Activated CD8-positive, alpha-beta memory T cell treated with anti-CD3 and anti-CD28 coated beads, Interleukin-2, amount 50 U/mL, for 1 hour (primary cell): ENCODE data around the gene PROCA1.

Experiments used
- DNase-seq: peaks from one replicate; pipeline ENCODE4 v3.0.0-alpha.2; 2020; ENCODE audit errors: extremely low read depth

Gene PROCA1

GRCh38 chr17:28711723-28712031, at the start of gene PROCA1:
Gene PROCA1 (minus strand): TSS chr17:28711888. CDS start chr17:28711660, 228 bp downstream.
- DNase-seq, result no peak

DNA sequence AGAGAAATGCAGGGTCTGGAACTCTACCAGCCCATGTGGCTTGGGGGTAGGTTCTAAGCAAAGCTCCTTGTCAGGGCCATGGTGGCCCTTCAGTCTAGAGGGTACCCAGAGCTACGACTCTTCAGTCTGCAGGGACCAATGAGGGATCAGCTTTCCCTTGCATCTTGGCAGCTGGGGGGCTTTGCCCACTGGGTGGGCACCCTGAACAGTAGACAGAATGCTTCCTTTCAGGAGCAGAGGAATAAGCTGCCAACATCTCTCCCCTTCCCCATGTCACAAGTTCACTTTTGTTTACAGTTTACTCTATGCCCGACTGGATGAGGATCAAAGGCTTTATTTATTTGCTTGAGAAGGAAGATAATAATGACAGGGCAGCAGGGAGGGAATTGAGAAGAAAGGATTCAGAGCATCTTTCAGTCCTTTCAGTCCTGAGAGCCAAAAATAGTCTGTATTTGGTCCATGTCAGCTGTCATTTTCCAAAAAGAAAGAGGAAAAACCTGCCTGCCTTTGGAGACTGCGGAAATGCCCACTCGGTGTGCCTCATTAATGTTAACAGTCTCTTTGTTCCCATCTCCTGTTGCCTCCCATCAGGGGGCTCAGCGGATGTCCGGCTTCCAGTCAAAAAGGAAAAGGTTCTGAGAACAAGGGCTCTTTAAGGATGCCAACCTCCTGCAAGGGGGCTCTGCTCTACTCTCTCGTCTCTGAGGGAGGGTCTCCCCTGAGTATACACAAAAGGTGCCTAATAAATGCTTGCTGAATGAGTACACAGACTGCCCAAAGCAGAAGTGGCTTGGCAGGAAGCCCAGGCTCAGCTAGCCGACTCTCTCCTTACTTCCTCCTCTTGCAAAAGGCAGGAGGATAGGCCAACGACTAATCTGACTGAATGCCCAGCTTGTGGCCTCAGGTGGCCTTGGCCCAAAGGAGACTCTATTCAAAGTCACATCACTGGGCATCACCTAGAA, 49.2 kb upstream of the PROCA1 start:
- DNase-seq, result no peak

DNA sequence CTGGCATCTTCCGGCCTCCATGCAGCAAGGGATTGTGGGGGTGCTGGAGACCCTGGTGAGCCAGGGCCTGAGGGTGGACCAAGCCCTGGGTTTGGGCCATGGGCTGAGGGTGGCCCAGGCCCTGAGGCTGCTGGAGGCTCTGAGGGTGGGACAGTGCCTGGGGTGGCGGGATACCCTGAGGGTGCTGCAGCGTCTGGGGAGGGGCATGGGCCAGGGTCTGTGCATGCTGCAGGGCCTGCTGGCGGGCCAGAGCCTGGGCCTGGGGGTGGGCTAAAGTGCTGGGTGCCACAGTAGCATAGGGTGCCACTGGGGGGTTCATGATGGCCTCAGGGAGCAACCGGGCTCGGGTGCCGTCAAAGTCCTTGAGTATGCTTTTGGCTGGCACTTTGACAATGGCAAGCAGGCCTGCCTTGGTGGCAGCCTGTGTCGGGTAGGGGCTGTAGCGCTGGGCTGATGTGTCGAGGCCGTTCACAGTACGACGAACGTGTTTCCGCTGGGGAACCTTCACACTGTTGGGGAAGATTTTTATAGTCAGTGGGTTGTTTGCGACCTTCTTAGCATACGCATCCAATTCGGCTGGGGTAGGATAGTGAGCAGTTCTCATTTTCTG, 47.7 kb upstream of the PROCA1 start:
- no peak for DNase-seq

- DNase-seq, result no peak
These were observed 46.9 kb upstream of the PROCA1 start for GRCh38 chr17:28758411-28759121.

GRCh38 chr17:28756049-28756804, 44.5 kb upstream of the PROCA1 start:
- no peak for DNase-seq

DNA sequence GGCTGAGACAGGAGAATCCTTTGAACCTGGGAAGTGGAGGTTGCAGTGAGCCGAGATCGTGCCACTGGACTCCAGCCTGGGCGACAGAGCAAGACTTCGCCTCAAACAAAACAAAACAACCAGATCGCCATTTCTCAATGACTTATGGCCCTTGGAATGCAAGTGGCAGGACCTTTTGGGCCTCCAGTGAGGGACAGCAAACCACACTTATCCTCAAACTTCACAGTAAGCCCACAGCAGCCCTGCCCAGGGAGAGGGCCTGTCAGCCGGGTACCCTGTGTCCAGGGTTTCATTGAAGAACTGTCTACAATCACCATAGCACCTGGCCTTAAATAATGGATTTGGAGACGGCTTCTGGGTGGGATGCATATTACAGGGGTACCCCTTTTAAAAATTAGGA, 43.8 kb upstream of the PROCA1 start:
- no peak for DNase-seq

DNA sequence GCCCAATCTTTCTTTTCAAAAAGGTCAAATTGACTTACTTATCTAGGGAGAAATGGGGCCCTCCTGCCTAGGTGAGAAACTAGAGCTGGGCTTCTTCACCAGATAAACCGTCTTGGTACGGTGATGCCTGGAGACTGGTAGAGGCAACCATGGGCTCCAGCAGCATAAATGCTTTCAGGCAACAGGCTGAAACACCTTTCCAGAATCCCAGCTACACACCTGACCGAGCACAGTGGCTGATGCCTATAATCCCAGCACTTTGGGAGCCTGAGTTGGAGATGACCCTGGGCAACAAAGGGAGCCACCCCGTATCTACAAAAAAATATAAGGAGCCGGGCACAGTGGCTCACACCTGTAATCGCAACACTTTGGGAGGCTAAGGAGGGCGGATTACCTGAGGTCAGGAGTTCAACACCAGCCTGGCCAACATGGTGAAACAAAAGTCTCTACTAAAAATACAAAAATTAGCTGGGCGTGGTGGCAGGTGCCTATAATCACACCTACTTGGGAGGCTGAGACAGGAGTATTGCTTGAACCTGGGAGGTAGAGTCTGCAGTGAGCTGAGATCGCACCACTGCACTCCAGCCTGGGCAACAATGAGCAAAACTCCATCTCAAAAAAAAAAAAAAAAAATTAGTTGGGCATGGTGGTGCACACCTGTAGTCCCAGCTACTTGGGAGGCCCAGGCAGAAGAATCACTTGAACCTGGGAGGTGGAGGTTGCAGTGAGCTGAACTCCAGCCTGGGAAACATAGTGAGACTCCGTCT, 40.1 kb upstream of the PROCA1 start:
- no peak for DNase-seq

- DNase-seq, result peak; percentile 68
These were observed 38.7 kb upstream of the PROCA1 start for GRCh38 chr17:28750178-28751047.

GRCh38 chr17:28749516-28750177, 38.0 kb upstream of the PROCA1 start:
- DNase-seq, result no peak

DNA sequence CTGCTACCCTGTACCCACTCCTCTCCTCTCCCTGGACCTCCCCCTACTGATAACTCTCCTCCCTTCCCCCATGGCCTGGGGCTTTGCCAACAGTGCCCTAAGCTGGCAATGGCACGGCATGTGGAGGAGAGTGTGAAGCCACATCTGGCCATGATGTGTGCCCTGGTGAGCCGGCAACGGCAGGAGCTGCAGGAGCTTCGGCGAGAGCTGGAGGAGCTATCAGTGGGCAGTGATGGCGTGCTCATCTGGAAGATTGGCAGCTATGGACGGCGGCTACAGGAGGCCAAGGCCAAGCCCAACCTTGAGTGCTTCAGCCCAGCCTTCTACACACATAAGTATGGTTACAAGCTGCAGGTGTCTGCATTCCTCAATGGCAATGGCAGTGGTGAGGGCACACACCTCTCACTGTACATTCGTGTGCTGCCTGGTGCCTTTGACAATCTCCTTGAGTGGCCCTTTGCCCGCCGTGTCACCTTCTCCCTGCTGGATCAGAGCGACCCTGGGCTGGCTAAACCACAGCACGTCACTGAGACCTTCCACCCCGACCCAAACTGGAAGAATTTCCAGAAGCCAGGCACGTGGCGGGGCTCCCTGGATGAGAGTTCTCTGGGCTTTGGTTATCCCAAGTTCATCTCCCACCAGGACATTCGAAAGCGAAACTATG, 37.3 kb upstream of the PROCA1 start:
- no peak for DNase-seq

GRCh38 chr17:28747801-28748750, 36.4 kb upstream of the PROCA1 start:
- no peak for DNase-seq

GRCh38 chr17:28747051-28747691, 35.5 kb upstream of the PROCA1 start:
- no peak for DNase-seq

DNA sequence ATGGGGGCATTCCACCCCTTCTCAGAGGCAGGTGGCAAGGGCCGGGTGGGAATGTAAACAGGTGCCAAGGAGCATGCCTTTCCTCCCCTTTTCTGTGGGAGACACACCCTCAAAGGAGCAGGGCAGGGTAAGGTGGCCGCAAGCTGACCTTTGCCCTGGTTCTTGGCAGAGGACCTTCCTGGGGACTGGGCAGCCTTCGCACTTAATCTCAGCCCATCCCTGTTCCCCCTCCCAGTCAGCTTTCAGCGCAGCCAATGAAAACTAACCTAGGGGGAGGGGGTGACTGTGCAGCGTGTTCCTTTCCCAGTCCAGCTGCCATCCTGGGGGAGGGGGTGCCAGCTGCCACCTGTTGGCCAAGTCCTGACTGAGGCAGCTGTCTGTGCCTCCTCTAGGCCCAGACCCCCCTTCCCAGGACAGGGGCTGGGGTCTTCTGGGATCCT, 34.9 kb upstream of the PROCA1 start:
- DNase-seq, result no peak

- DNase-seq, result no peak
These were observed 34.2 kb upstream of the PROCA1 start for GRCh38 chr17:28745786-28746411.

- no peak for DNase-seq
These were observed 33.5 kb upstream of the PROCA1 start for GRCh38 chr17:28744972-28745785.
